Vagina (tissue), 2 donors: ENCODE data around the gene NOTCH3. TPM values are rescaled to one million over a fixed set of nuclear protein-coding genes. Genes with fewer than 3 reads are reported as not detected.

Experiments used
- DNase-seq, 2 donors: peaks; one replicate each; pipeline ENCODE4 v3.0.0-alpha.2; 2017; ENCODE audit errors: extremely low spot score in 2 of 2
- H3K27ac ChIP-seq: fragments of 200-600 bp; sonication (generic); one replicate; pipeline ENCODE4 v1.5.1; 2019
- H3K27me3 ChIP-seq: fragments of 200-600 bp; sonication (generic); one replicate; pipeline ENCODE4 v1.5.1; 2019
- H3K36me3 ChIP-seq, 2 donors: fragments of 200-600 bp; sonication (generic); one replicate each; pipeline ENCODE4 v1.5.1; 2017 to 2019
- H3K4me1 ChIP-seq: fragments of 200-600 bp; sonication (generic); one replicate; pipeline ENCODE4 v1.5.1; 2019
- H3K4me3 ChIP-seq, 2 donors: fragments of 200-600 bp; sonication (generic); 1 replicate in 1 of 2; 2 replicates in 1 of 2; pipeline ENCODE4 v1.5.1; 2016 to 2019
- H3K9me3 ChIP-seq: fragments of 200-600 bp; sonication (generic); one replicate; pipeline ENCODE4 v1.5.1; 2019
- POLR2A ChIP-seq, 2 donors: fragments of 450-650 bp; IDR thresholded peaks; one replicate each; pipeline ENCODE4 v1.6.1; 2017; ENCODE audit warnings: antibody characterized with exemption in 2 of 2, mild to moderate bottlenecking in 2 of 2, moderate library complexity in 2 of 2
- POLR2AphosphoS5 ChIP-seq, 2 donors: sonication (generic); formaldehyde crosslinking; IDR thresholded peaks; one replicate each; pipeline ENCODE4 v1.9.0; 2017; ENCODE audit warnings: antibody characterized with exemption in 2 of 2, mild to moderate bottlenecking in 2 of 2, low read depth in 1 of 2; ENCODE audit not compliant: insufficient read depth in 1 of 2
- intact Hi-C: fragments of 100-400 bp; cut with DNase I; formaldehyde crosslinking; loops from one replicate; pipeline ENCODE4 v1.15.1; 2023
- total RNA-seq: library from RNA; depleted of rRNA; stranded (reverse); fragments of >200 nt; gene quantifications from one replicate; pipeline ENCODE4 v1.2.3, GENCODE V29; 2016
- TF ChIP-seq, protein P1 (sequence below), 3 experiments: fragments of 450-650 bp in 2 of 3; fragments of 200-600 bp in 1 of 3; sonication (generic) in 1 of 3; IDR thresholded peaks; one replicate each; pipeline ENCODE4 v1.5.1; 2017 to 2019; ENCODE audit warnings: antibody characterized with exemption in 3 of 3, mild to moderate bottlenecking in 2 of 3, moderate library complexity in 2 of 3

NOTCH3 gene
- total RNA-seq, 1 donor from 2014 or later, result 76.6 TPM

DNA sequence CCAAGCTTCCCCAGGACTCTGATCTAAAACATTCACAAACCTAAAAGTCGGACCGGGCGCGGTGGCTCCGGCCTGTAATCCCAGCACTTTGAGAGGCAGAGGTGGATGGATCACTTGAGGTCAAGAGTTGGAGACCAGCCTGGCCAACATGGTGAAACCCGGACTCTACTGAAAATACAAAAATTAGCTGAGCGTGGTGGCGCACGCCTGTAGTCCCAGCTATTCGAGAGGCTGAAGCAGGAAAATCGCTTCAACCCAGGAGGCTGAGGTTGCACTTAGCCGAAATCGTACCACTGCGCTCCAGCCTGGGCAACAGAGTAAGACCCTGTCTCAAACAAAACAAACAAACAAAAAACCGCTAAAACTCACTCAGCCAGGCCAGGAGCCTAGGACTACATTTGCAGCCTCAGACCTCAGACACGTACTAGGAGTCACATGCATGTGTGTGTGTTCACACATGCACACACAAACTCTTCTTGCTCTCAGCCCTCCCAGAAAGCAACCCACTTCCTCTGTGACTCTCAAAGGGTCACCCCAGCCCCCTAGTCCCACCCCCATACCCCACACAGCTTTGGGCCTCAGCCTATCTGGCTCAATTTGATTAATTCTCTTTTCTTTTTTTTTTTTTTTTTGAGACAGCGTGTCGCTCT, 704 bp upstream of the NOTCH3 start:
- TF ChIP-seq POLR2AphosphoS5 (IDR thresholded peaks at IDR 0.05; ENCODE audit: insufficient read depth in 1 of 2, low read depth in 1 of 2) (no peak), POLR2A (IDR thresholded peaks at IDR 0.05) (no peak)
- TF ChIP-seq, protein P1, sequence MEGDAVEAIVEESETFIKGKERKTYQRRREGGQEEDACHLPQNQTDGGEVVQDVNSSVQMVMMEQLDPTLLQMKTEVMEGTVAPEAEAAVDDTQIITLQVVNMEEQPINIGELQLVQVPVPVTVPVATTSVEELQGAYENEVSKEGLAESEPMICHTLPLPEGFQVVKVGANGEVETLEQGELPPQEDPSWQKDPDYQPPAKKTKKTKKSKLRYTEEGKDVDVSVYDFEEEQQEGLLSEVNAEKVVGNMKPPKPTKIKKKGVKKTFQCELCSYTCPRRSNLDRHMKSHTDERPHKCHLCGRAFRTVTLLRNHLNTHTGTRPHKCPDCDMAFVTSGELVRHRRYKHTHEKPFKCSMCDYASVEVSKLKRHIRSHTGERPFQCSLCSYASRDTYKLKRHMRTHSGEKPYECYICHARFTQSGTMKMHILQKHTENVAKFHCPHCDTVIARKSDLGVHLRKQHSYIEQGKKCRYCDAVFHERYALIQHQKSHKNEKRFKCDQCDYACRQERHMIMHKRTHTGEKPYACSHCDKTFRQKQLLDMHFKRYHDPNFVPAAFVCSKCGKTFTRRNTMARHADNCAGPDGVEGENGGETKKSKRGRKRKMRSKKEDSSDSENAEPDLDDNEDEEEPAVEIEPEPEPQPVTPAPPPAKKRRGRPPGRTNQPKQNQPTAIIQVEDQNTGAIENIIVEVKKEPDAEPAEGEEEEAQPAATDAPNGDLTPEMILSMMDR (IDR thresholded peaks at IDR 0.05), result no peak
- Histone ChIP-seq H3K27me3 (no peaks in the 10 kb centered on the region), H3K9me3 (no peaks in the 10 kb centered on the region), H3K4me1 (peaks cover 31% of the 10 kb centered on the region), H3K36me3 (no peaks in the 10 kb centered on the region), H3K27ac (no peak overlapping the region), H3K4me3 (peak overlapping the region; percentile 51 to 76)
- no peak for DNase-seq
- intact Hi-C loops, result no loop called here

DNA sequence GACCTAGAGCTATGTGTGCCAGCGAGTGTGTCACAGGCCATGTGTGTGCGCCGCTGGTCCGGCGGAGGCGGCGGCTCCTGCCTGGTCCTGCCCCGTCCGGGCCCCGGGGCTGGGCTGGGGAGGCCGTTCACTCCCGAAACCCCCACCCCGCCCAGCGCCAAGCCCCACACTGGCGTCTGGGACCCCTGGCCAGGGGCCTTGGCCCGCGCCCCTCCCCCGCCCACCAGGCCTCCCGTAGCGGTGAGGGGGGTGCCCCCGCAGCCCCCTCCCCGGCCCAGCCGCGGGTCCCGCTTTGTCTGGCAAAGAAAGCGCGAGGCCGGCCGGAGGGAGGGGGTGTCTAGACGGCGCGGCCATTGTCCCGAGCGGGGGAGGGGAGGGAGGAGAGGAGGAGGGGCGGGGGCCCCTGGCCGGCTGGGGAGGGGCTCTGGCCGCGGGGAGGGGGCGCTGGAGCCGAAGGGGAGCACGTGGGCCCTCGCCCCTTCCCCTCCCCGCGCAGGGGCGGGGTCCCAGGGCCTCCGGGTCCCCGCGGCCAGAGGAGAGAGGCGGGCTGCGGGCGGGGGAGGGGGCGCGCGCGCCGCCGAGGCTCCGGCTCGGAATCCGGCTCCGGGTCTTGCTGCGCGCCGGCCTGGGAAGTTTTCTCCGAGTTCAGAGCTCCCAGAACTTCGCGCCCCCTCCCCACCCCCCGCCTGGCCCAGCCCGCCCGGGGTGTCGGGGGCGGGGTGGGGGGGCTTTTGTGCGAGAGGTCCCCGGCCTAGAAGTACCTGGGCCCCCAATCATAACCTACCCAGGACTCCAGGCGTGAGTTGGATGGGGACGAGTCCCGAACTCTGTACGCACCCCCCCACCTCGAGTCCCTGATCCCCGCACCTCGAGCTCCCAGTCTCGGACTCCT, 888 bp downstream of the NOTCH3 start:
- DNase-seq, result no peak
- intact Hi-C loops, result no loop called here
- Histone ChIP-seq H3K4me3 (peak overlapping the region; percentile 51 to 76), H3K36me3 (no peaks in the 10 kb centered on the region), H3K9me3 (no peaks in the 10 kb centered on the region), H3K27ac (peak overlapping the region; percentile 84), H3K27me3 (no peaks in the 10 kb centered on the region), H3K4me1 (peaks cover 45% of the 10 kb centered on the region)
- TF ChIP-seq POLR2AphosphoS5 (IDR thresholded peaks at IDR 0.05; ENCODE audit: insufficient read depth in 1 of 2, low read depth in 1 of 2) (peak in 1 of 2 donors; percentile 35), POLR2A (IDR thresholded peaks at IDR 0.05) (no peak)

DNA sequence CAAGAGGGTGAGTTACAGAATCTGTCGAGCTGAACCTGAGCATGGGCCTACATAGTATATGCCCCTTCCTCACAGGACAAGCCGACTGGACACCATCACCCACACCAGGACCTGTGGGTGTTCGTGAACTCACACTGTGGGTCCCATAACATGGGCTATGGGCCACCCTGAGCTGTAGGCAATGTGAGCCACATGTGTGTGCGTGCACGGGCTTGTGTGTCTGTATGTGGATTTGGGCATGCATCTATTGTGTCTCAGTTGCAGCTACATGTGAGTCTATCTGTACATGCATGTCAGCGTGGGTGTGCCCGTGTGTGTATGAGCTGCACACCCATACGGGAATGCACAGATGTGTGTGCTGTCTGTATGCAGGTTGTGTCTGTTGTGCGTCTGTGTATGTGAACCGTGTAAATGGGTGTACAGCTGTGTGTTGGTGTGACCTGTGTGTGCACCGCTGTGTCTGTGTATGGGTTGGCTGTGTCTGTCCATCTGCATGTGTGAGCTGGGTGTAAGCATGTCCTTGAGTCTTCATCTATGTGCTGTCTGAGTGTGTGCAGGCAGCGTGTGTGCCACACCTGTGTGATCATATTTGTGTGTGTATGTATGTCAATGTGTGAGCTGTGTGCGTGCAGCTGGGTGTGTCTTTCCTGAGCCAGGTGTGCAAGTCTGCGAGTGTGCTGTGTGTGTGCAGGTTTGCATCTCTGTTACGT, 1.7 kb downstream of the NOTCH3 start:
- Histone ChIP-seq H3K36me3 (no peaks in the 10 kb centered on the region), H3K4me1 (peaks cover 53% of the 10 kb centered on the region), H3K4me3 (peak overlapping the region; percentile 51 to 76), H3K27ac (peak overlapping the region; percentile 84), H3K27me3 (no peaks in the 10 kb centered on the region), H3K9me3 (no peaks in the 10 kb centered on the region)
- intact Hi-C loops, result no loop called here
- no peak for DNase-seq
- TF ChIP-seq, protein P1 (IDR thresholded peaks at IDR 0.05), result no peak
- no peak for TF ChIP-seq POLR2AphosphoS5 (IDR thresholded peaks at IDR 0.05; ENCODE audit: insufficient read depth in 1 of 2, low read depth in 1 of 2)
- TF ChIP-seq POLR2A (IDR thresholded peaks at IDR 0.05), result no peak

DNA sequence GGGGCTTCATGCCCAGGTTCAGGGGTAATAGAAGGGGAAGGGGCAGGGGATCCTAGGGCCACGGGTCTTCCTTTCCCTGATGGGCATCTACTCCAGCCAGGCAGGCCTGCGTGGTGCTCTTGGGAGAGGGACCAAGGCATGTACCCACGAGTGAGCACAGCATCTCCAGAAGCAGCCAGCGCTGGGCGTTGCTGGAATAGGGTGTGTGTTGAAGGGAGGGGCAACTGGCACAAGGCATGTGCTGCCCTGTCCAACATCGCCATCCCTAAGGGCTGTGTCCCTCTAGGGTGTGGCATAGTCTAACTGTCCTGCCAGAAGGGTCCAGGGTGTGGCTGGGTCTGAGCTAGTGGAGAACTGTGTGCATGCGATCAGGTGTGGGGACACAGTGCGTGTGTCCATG, 2.9 kb downstream of the NOTCH3 start:
- Histone ChIP-seq H3K9me3 (no peaks in the 10 kb centered on the region), H3K27me3 (no peaks in the 10 kb centered on the region), H3K4me1 (peaks cover 53% of the 10 kb centered on the region), H3K36me3 (peaks cover 0 to 4% of the 10 kb centered on the region in 2 donors), H3K4me3 (peak overlapping the region in 1 of 2 donors; percentile 16), H3K27ac (peak overlapping the region; percentile 84)
- intact Hi-C loops, result loop anchor here (2.0 kb wide), 1 partner anchor 53 kb away; no protein-coding TSS in a partner anchor
- no peak for DNase-seq
- TF ChIP-seq POLR2AphosphoS5 (IDR thresholded peaks at IDR 0.05; ENCODE audit: insufficient read depth in 1 of 2, low read depth in 1 of 2), result peak in 1 of 2 donors; percentile 29
- TF ChIP-seq POLR2A (IDR thresholded peaks at IDR 0.05), result no peak
- TF ChIP-seq, protein P1 (IDR thresholded peaks at IDR 0.05), result no peak
